Esophagus muscularis mucosa (tissue), 4 donors: ENCODE measurements around the gene KLF7. TPM values are rescaled to one million over a fixed set of nuclear protein-coding genes. Genes with fewer than 3 reads are reported as not detected.

Experiments used
- DNase-seq: peaks from one replicate; pipeline ENCODE4 v3.0.0-alpha.2; 2017; ENCODE audit errors: extremely low spot score
- H3K27ac ChIP-seq, 4 donors: fragments of 200-600 bp; sonication (generic); replicated peaks in 1 of 4; 1 replicate in 3 of 4; 2 replicates in 1 of 4; pipeline ENCODE4 v1.5.1; 2016 to 2019; ENCODE audit warnings: mild to moderate bottlenecking in 1 of 4
- H3K27me3 ChIP-seq, 4 donors: fragments of 200-600 bp; sonication (generic); one replicate each; pipeline versions ENCODE4 v1.5.1 to v1.6.0; 2016 to 2019
- H3K36me3 ChIP-seq, 4 donors: fragments of 200-600 bp; sonication (generic); one replicate each; pipeline ENCODE4 v1.5.1; 2016 to 2019
- H3K4me1 ChIP-seq, 4 donors: fragments of 200-600 bp; sonication (generic); one replicate each; pipeline ENCODE4 v1.5.1; 2016 to 2019
- H3K4me3 ChIP-seq, 4 donors: fragments of 200-600 bp; sonication (generic); 1 replicate in 2 of 4; 2 replicates in 2 of 4; pipeline ENCODE4 v1.5.1; 2016 to 2019; ENCODE audit warnings: mild to moderate bottlenecking in 4 of 4, moderate library complexity in 1 of 4
- H3K9me3 ChIP-seq, 4 donors: fragments of 200-600 bp; sonication (generic); 1 replicate in 3 of 4; 2 replicates in 1 of 4; pipeline ENCODE4 v1.5.1; 2016 to 2019
- CTCF ChIP-seq, 3 experiments: fragments of 200-600 bp in 2 of 3; fragments of 450-650 bp in 1 of 3; sonication (generic) in 2 of 3; IDR thresholded peaks; one replicate each; pipeline ENCODE4 v1.5.1; 2017 to 2019; ENCODE audit warnings: antibody characterized with exemption in 3 of 3, mild to moderate bottlenecking in 2 of 3, moderate library complexity in 1 of 3
- EP300 ChIP-seq: sonication (generic); formaldehyde crosslinking; IDR thresholded peaks from one replicate; pipeline ENCODE4 v1.6.1; 2017; ENCODE audit warnings: antibody characterized with exemption
- POLR2A ChIP-seq: fragments of 450-650 bp; IDR thresholded peaks from one replicate; pipeline ENCODE4 v1.6.1; 2017; ENCODE audit warnings: antibody characterized with exemption, moderate library complexity, mild to moderate bottlenecking, low read depth
- POLR2AphosphoS5 ChIP-seq, 2 donors: sonication (generic); formaldehyde crosslinking; IDR thresholded peaks; one replicate each; pipeline ENCODE4 v1.6.1; 2017; ENCODE audit warnings: antibody characterized with exemption in 2 of 2
- WGBS: methylation state at CpG from one replicate; pipeline ENCODE4 v1.1.5; 2018; 5-methylcytosine and 5-hydroxymethylcytosine counted together
- intact Hi-C: fragments of 100-400 bp; cut with DNase I; formaldehyde crosslinking; loops from one replicate; pipeline ENCODE4 v1.15.1; 2023
- total RNA-seq, 4 donors: library from RNA; depleted of rRNA; stranded (reverse); fragments of >200 nt; gene quantifications; one replicate each; pipeline versions ENCODE4 v1.1.0 to v1.2.1, GENCODE V29; 2016

The KLF7 gene
- total RNA-seq, 4 donors from 2014 or later: 25.3 to 47.4 (median 36.9) TPM

DNA sequence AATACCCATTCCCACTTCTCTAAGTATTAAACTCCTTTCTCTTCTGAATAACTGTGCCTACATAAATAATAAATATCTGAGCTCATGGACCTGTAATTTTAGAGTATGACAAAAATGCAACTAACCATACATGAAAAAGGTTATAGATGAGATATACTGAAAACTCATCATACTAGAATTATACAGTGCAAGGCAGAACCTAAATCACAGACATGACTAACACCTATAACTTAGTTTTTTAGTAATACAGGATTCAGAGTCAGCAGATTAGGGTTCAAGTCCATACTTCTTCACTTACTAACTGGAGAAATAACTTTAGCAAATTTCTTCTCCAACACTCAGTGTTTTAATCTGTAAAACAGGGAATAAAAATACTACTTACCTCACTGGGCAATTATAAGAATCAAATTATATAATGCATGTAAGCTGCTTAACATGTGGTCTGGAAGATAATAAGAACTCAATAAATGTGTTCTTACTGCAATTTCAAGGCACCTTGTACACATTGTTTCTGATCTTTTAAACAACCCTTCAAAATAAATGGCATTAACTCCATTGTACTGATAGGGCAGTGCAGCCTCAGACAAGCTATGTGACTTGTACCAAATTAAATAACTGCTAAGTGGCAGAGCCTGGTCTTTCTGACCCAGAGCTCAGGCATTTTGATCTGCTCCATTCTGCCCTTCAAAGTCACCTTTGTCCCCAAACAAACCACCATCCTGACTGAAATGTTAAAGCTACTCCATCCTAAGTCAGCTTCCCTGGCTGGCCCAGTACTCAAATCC lies 39.6 kb upstream of the KLF7 start:
- intact Hi-C loops: no loop called here
- no peaks in the 10 kb centered on the region for H3K9me3 ChIP-seq
- no peaks in the 10 kb centered on the region for H3K36me3 ChIP-seq
- no peak overlapping the region for H3K27ac ChIP-seq
- H3K4me3 ChIP-seq: no peak overlapping the region
- no peaks in the 10 kb centered on the region for H3K27me3 ChIP-seq
- no peak for DNase-seq
- TF ChIP-seq CTCF (IDR thresholded peaks at IDR 0.05): no peak
- no peak for TF ChIP-seq POLR2A
- no peak for TF ChIP-seq EP300
- TF ChIP-seq POLR2AphosphoS5 (IDR thresholded peaks at IDR 0.05): no peak
- no peaks in the 10 kb centered on the region for H3K4me1 ChIP-seq

- WGBS: 63% methylated on average over 1 of the region's 1 CpG
- Histone ChIP-seq H3K27ac (no peak overlapping the region), H3K4me3 (no peak overlapping the region), H3K4me1 (no peaks in the 10 kb centered on the region), H3K27me3 (no peaks in the 10 kb centered on the region), H3K9me3 (no peaks in the 10 kb centered on the region), H3K36me3 (no peaks in the 10 kb centered on the region)
- TF ChIP-seq POLR2AphosphoS5 (IDR thresholded peaks at IDR 0.05) (no peak), POLR2A (no peak), EP300 (no peak), CTCF (IDR thresholded peaks at IDR 0.05) (no peak)
- no peak for DNase-seq
- intact Hi-C loops: no loop called here
These were observed 37.3 kb upstream of the KLF7 start for GRCh38 chr2:207203056-207203455.

DNA sequence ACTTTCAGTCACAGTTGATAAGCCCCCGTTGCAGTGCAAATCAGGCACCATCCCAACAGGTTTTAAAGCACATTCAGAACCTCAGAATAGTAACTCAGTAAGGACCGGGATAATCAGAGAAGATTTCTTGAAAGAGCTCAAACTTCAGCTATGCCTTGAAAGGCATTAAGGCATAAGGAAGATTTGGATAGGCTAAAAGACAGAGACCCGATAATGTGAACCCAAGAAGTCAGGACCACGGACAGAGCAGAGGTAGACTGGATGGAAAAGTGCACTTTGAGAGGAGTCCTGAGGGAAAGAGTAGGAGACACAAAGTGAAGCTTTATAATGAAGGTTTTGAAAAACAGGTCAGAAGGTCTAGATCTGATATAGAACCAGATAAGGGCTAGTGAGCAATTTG lies 36.9 kb upstream of the KLF7 start:
- intact Hi-C loops: no loop called here
- no peak overlapping the region for H3K27ac ChIP-seq
- H3K9me3 ChIP-seq: no peaks in the 10 kb centered on the region
- WGBS: 34% methylated on average over 4 of the region's 4 CpGs
- TF ChIP-seq EP300 (no peak), POLR2AphosphoS5 (IDR thresholded peaks at IDR 0.05) (no peak), CTCF (IDR thresholded peaks at IDR 0.05) (no peak), POLR2A (no peak)
- H3K27me3 ChIP-seq: no peaks in the 10 kb centered on the region
- no peak for DNase-seq
- no peaks in the 10 kb centered on the region for H3K4me1 ChIP-seq
- H3K4me3 ChIP-seq: no peak overlapping the region
- H3K36me3 ChIP-seq: no peaks in the 10 kb centered on the region

- 92% methylated on average over 2 of the region's 2 CpGs for WGBS
- H3K27me3 ChIP-seq: no peaks in the 10 kb centered on the region
- no peaks in the 10 kb centered on the region for H3K9me3 ChIP-seq
- no peaks in the 10 kb centered on the region for H3K4me1 ChIP-seq
- intact Hi-C loops: no loop called here
- H3K36me3 ChIP-seq: no peaks in the 10 kb centered on the region
- H3K27ac ChIP-seq: no peak overlapping the region
- DNase-seq: no peak
- no peak for TF ChIP-seq POLR2AphosphoS5 (IDR thresholded peaks at IDR 0.05)
- TF ChIP-seq CTCF (IDR thresholded peaks at IDR 0.05): no peak
- no peak for TF ChIP-seq POLR2A
- no peak for TF ChIP-seq EP300
- no peak overlapping the region for H3K4me3 ChIP-seq
These were observed 35.7 kb upstream of the KLF7 start for GRCh38 chr2:207201416-207201815.

- Histone ChIP-seq H3K27ac (no peak overlapping the region), H3K9me3 (no peaks in the 10 kb centered on the region), H3K4me3 (no peak overlapping the region), H3K27me3 (no peaks in the 10 kb centered on the region), H3K4me1 (no peaks in the 10 kb centered on the region), H3K36me3 (no peaks in the 10 kb centered on the region)
- DNase-seq: no peak
- WGBS: 85% methylated on average over 8 of the region's 8 CpGs
- TF ChIP-seq POLR2A: no peak
- TF ChIP-seq POLR2AphosphoS5 (IDR thresholded peaks at IDR 0.05): no peak
- TF ChIP-seq CTCF (IDR thresholded peaks at IDR 0.05): no peak
- TF ChIP-seq EP300: no peak
- intact Hi-C loops: no loop called here
These were observed 34.4 kb upstream of the KLF7 start for GRCh38 chr2:207200136-207200535.
